IMR-90 (cell line): ENCODE measurements around the gene ELOA. TPM values are rescaled to one million over a fixed set of nuclear protein-coding genes. Genes with fewer than 3 reads are reported as not detected.

Source experiments
- ATAC-seq: fragments of 200-7000 bp; cut with Tn5 transposase; 2 replicates; pipeline ENCODE4 v1.9.1; 2020; ENCODE audit warnings: low read depth, mild to moderate bottlenecking, moderate library complexity
- BruUV-seq: library from RNA; stranded (reverse); fragments of 400-500 nt; replicated peaks from 2 replicates; lab custom pipeline; 2021; lab: Mats Ljungman, UMichigan
- CTCF ChIA-PET: fragments of 300-600 bp; formaldehyde crosslinking; extraction: SDS; loops from one replicate; lab custom pipeline; 2021; ENCODE audit warnings: antibody characterized with exemption; lab: Yijun Ruan, JAX
- POLR2A ChIA-PET: fragments of 300-600 bp; sonication (Branson Sonifier 250); formaldehyde crosslinking; loops from one replicate; lab custom pipeline; 2022; ENCODE audit warnings: antibody characterized with exemption; ENCODE audit not compliant: unreplicated experiment; lab: Charles Lee
- DNase-seq: peaks from one replicate; pipeline ENCODE4 v3.0.0; 2013
- H2AFZ ChIP-seq: replicated peaks from 2 replicates; pipeline ENCODE3; 2013; ENCODE audit warnings: low read length, mild to moderate bottlenecking; ENCODE audit not compliant: poor library complexity
- H2AK5ac ChIP-seq: 2 replicates; pipeline ENCODE4 v1.6.1; 2013; ENCODE audit warnings: low read depth, low read length, inconsistent platforms
- H2AK9ac ChIP-seq: replicated peaks from 2 replicates; pipeline ENCODE3; 2013; ENCODE audit warnings: mild to moderate bottlenecking, low read depth, low read length, moderate library complexity; ENCODE audit not compliant: poor library complexity
- H2BK120ac ChIP-seq: 2 replicates; pipeline ENCODE4 v1.6.1; 2013; ENCODE audit warnings: low read depth, low read length, inconsistent platforms
- H2BK15ac ChIP-seq: 3 replicates; pipeline ENCODE4 v1.6.1; 2013; ENCODE audit warnings: low read depth, low read length, inconsistent platforms
- H2BK20ac ChIP-seq: 2 replicates; pipeline ENCODE4 v1.6.1; 2013; ENCODE audit warnings: low read depth, mild to moderate bottlenecking, inconsistent platforms, low read length, moderate library complexity
- H2BK5ac ChIP-seq: 2 replicates; pipeline ENCODE4 v1.6.1; 2013; ENCODE audit warnings: mild to moderate bottlenecking, low read depth, low read length, inconsistent platforms; ENCODE audit not compliant: poor library complexity, severe bottlenecking
- H3K14ac ChIP-seq: replicated peaks from 2 replicates; pipeline ENCODE4 v1.6.1; 2013; ENCODE audit warnings: low read depth, low read length, inconsistent platforms
- H3K18ac ChIP-seq: 2 replicates; pipeline ENCODE4 v1.6.1; 2013; ENCODE audit warnings: low read depth, low read length, control low read depth
- H3K23ac ChIP-seq: 2 replicates; pipeline ENCODE4 v1.6.1; 2013; ENCODE audit warnings: low read depth, low read length, inconsistent platforms
- H3K27ac ChIP-seq: 2 replicates; pipeline ENCODE4 v1.5.1; 2013; ENCODE audit warnings: mild to moderate bottlenecking, control low read depth, low read length; ENCODE audit not compliant: insufficient read depth
- H3K27me3 ChIP-seq: 2 replicates; pipeline ENCODE4 v1.6.1; 2013; ENCODE audit warnings: low read length; ENCODE audit not compliant: control insufficient read depth, insufficient read depth
- H3K36me3 ChIP-seq: 2 replicates; pipeline ENCODE4 v1.6.1; 2013; ENCODE audit warnings: low read length, mixed read lengths; ENCODE audit not compliant: control insufficient read depth, insufficient read depth
- H3K4ac ChIP-seq: 2 replicates; pipeline ENCODE4 v1.6.1; 2013; ENCODE audit warnings: low read depth, low read length, inconsistent platforms
- H3K4me1 ChIP-seq: 2 replicates; pipeline ENCODE4 v1.6.1; 2013; ENCODE audit warnings: low read length, mixed read lengths; ENCODE audit not compliant: control insufficient read depth, insufficient read depth
- H3K4me2 ChIP-seq: 2 replicates; pipeline ENCODE4 v1.6.1; 2013; ENCODE audit warnings: low read depth, mild to moderate bottlenecking, control low read depth, low read length, moderate library complexity
- H3K4me3 ChIP-seq: 2 replicates; pipeline ENCODE4 v1.5.1; 2013; ENCODE audit warnings: low read depth, mild to moderate bottlenecking, control low read depth, low read length, moderate library complexity; ENCODE audit not compliant: insufficient read depth
- H3K56ac ChIP-seq: 2 replicates; pipeline ENCODE4 v1.6.1; 2013; ENCODE audit warnings: low read length, inconsistent platforms; ENCODE audit not compliant: insufficient read depth; ENCODE audit errors: extremely low read depth
- H3K79me1 ChIP-seq, 2 experiments: 2 replicates each; pipeline ENCODE4 v1.6.1; 2013; ENCODE audit warnings: low read length in 2 of 2, inconsistent platforms in 1 of 2, low read depth in 1 of 2
- H3K9ac ChIP-seq: 2 replicates; pipeline ENCODE4 v1.6.1; 2013; ENCODE audit warnings: low read depth, low read length, control low read depth
- H3K9me1 ChIP-seq: 2 replicates; pipeline ENCODE4 v1.6.1; 2013; ENCODE audit warnings: low read length, inconsistent platforms; ENCODE audit not compliant: insufficient read depth
- H3K9me3 ChIP-seq: 2 replicates; pipeline ENCODE4 v1.6.1; 2013; ENCODE audit warnings: low read length; ENCODE audit not compliant: control insufficient read depth, insufficient read depth
- H4K20me1 ChIP-seq: 2 replicates; pipeline ENCODE4 v1.6.1; 2013; ENCODE audit warnings: low read length, inconsistent platforms; ENCODE audit not compliant: insufficient read depth
- H4K5ac ChIP-seq: 2 replicates; pipeline ENCODE4 v1.6.1; 2013; ENCODE audit warnings: mild to moderate bottlenecking, low read depth, low read length, control low read depth
- H4K8ac ChIP-seq, 2 experiments: 2 replicates each; pipeline ENCODE4 v1.6.1; 2013; ENCODE audit warnings: low read depth in 2 of 2, low read length in 2 of 2, control low read depth in 1 of 2, inconsistent platforms in 1 of 2
- H4K91ac ChIP-seq: 2 replicates; pipeline ENCODE4 v1.6.1; 2013; ENCODE audit warnings: low read depth, low read length, inconsistent platforms; ENCODE audit not compliant: insufficient read depth
- BHLHE40 ChIP-seq: fragments of 150-350 bp; IDR thresholded peaks from 2 replicates; pipeline ENCODE4 v1.6.1; 2016; ENCODE audit warnings: mild to moderate bottlenecking, low read depth, low read length
- USF2 ChIP-seq: fragments of 150-350 bp; IDR thresholded peaks from 2 replicates; pipeline ENCODE4 v1.6.1; 2017; ENCODE audit warnings: mild to moderate bottlenecking, antibody characterized with exemption, low read length, low read depth
- WGBS, 2 experiments: methylation state at CpG; one replicate each; pipeline versions ENCODE4 v1.1.5 to v1.1.7; 2013; ENCODE audit warnings: missing lambda C conversion rate in 2 of 2; ENCODE audit not compliant: insufficient read length in 1 of 2; ENCODE audit errors: extremely low coverage in 2 of 2; 5-methylcytosine and 5-hydroxymethylcytosine counted together
- dilution Hi-C: fragments of 300-500 bp; cut with HindIII; formaldehyde crosslinking; loops from one replicate; pipeline ENCODE4 v1.14.3; 2018; ENCODE audit warnings: low sequenced_read_pairs; ENCODE audit not compliant: unreplicated experiment
- in situ Hi-C: fragments of 300-500 bp; cut with MboI; formaldehyde crosslinking; loops from 3 replicates; pipeline ENCODE4 v1.14.3; 2019; ENCODE audit warnings: low sequenced_read_pairs, inconsistent platforms, mixed read lengths
- intact Hi-C: fragments of 100-400 bp; cut with micrococcal nuclease; formaldehyde crosslinking; loops from 2 replicates; pipeline ENCODE4 v1.10.0; 2022
- polyA plus RNA-seq, 3 experiments: library from polyadenylated mRNA; depleted of rRNA; stranded (reverse); fragments of >200 nt; gene quantifications; 2 replicates each; pipeline ENCODE4 v1.2.3, GENCODE V29; 2012; ENCODE audit warnings: low replicate concordance in 1 of 3
- total RNA-seq: library from RNA; depleted of rRNA; stranded (reverse); fragments of >200 nt; gene quantifications from 2 replicates; pipeline ENCODE4 v1.2.3, GENCODE V29; 2012

The ELOA gene
- total and polyA plus RNA-seq, 2 of the 4 experiments (the other 2 are of a cell fraction), result 22.9 to 40.7 TPM

DNA sequence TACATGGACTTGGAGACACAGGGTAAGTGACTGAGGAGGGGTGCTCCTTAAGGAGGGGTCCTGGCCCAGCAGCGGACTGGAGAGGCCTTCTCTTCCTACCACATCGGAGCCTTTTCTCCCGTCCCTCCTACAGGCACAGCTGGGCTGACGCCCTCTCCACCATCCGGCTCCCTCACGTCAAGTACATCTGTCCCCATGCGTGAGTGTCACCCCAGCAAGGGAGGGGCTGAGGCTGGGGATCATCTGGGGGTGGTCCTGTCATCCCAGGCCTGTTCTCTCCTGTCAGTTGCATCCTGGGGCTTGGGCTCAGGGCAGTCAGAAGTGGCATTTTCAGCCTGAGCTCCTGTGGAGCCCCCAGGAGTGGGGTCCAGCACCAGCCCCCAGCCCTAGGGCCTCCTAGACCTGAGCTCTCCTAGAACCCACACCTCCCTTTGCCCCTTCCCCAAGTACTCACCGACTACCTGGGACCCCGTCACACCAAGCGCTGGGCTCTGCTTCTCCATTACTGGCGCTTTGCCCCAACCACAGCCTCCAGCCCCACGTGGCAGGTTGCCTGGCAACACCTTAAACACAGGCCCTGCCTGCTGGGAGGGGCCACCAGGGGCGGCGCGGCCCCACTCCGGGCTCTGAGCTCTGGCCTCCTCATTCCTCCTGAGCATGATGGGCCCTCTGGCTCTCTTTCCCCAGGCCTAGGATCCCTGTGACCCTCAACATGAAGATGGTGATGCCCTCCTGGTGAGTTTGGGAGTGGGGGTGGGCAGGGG is 49.9 kb downstream of the ELOA start:
- no peak overlapping the region for H2AK5ac ChIP-seq
- DNase-seq (no peak), ATAC-seq (no peak)
- no peak overlapping the region for H4K8ac ChIP-seq
- peak overlapping the region; percentile 34 for H2AK9ac ChIP-seq
- H2AFZ ChIP-seq, result no peak overlapping the region
- no peak overlapping the region for H3K14ac ChIP-seq
- H3K9ac ChIP-seq, result no peak overlapping the region
- WGBS, 2 experiments, result 84% methylated on average over 4 of the region's 16 CpGs; no CpG with 5 or more reads in 1 of the 2 experiments
- H4K20me1 ChIP-seq, result peaks cover 13% of the 10 kb centered on the region; the same call in 1 of the 2 replicates
- no peak overlapping the region for H2BK120ac ChIP-seq
- TF ChIP-seq BHLHE40, result no peak
- peak; percentile 59 for TF ChIP-seq USF2
- no peak overlapping the region for H3K4ac ChIP-seq
- no TSS peak for BruUV-seq
- dilution Hi-C loops, result no loop called here
- peak overlapping the region; percentile 43; the same call in 1 of the 2 replicates for H3K23ac ChIP-seq
- no peak overlapping the region for H4K91ac ChIP-seq
- ChIA-PET POLR2A (no interaction called here), CTCF (no interaction called here)
- H3K56ac ChIP-seq, result no peak overlapping the region
- peaks cover 14% of the 10 kb centered on the region for H3K4me1 ChIP-seq
- no peak overlapping the region for H2BK5ac ChIP-seq
- H3K27ac ChIP-seq, result no peak overlapping the region
- peaks cover 28% of the 10 kb centered on the region for H3K36me3 ChIP-seq
- no peaks in the 10 kb centered on the region for H3K9me3 ChIP-seq
- no peak overlapping the region for H2BK20ac ChIP-seq
- H2BK15ac ChIP-seq, result no peak overlapping the region
- in situ Hi-C loops, result no loop called here
- no peak overlapping the region for H3K4me2 ChIP-seq
- no peaks in the 10 kb centered on the region for H3K27me3 ChIP-seq
- peaks cover 9% of the 10 kb centered on the region for H3K9me1 ChIP-seq
- H3K4me3 ChIP-seq, result no peak overlapping the region
- peaks cover 5 to 45% of the 10 kb centered on the region in 2 experiments; a peak in 3 of 4 replicates for H3K79me1 ChIP-seq
- intact Hi-C loops, result no loop called here
- H4K5ac ChIP-seq, result no peak overlapping the region
- no peak overlapping the region for H3K18ac ChIP-seq
